HG03439 (cell line): Measurements from ENCODE around the gene SLC6A6.

Experiments
- ATAC-seq: cut with Tn5 transposase; IDR thresholded peaks from one replicate; pipeline ENCODE4 v1.9.1; 2021; ENCODE audit warnings: mild to moderate bottlenecking, moderate library complexity; ENCODE audit not compliant: unreplicated experiment

Gene SLC6A6

DNA sequence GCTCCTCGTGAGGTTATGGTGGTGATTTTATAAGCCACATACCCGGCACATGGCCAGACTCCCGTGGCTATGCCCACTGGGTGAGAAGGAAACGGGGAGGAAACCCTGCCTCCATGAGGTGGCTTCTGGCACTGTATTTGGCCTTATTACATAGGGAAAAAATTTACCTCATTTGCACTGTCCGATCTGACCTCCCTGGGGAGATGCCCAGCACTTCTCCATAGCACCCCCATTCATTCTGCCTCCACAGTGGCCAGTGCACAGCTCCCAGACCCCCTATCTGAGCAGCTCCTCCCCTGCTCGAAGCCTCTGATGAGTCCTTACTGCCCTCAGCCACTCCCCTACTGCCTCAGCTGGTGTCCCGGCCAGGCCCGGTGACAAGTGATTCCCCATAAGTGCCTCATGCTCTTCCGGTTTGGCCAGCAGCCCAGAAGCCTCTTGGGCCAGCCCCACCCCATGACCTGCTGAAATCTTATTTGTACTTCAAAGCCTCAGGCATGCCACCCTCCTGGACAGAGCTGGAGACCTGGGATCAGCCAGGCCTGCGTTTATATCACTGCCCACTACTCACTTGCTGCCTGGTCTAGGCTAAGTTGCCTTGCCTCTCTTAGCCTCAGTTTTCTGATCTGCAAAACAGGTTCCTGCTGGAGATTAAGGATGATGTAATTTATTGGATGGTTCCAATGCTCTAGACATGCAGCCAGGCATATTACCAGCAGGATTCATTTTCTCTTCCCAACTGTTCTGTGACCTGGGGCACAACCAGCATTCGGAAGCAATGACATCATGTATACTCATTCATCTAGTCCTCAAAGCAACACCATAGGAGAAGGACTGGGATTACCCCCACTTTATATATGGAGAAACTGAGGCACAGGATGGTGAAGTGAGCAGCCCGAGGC lies 30.6 kb upstream of the SLC6A6 start:
- ATAC-seq: no peak

DNA sequence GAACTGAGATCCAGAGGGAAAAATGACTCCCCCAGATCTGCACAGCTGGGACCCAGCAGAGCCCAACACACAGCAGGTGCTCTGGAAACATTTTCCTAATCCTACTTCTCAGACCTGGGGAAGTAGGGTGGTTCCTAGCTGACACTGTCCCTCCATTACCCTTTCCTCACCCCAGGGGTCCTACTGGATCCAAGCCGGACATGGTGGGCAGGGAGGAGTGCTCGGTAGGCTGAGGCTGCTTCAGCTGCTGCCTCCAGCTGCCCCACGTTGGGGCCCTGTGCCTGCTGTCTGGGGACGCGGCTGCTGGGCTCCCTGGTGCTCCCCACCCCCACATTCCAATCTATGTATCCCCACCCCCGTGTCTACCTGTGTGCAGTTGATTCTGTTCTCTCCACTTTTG lies 29.8 kb upstream of the SLC6A6 start:
- ATAC-seq: no peak

DNA sequence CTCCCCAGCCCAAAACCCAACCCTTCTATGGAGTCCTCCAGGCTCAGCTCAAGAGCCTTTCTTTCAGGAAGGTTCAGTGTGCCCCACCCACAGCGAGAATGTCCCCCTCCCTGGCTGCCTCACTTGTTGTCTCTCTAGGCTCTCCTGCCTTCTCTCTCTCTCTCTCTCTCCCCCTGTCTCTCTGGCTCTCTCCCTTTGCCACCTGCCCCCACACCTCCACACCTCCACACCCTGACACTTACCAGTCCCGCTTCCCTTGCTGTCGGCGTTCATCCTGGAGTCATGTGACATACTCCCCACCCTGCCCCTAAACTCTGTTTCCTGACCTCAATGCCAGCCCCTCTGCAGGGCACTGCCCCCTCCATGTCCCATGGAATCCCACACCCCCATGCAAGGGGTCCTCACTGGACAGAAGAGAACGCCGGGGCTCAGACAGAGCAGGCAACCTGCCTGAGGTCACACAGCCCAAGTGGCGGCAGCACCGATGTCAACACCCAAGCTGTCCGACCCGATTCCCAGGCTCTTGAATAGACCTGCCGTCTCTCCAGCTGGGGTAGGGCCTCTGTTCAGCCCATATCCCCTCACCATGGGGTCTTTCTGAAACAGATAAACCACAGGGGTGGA lies 28.5 kb upstream of the SLC6A6 start:
- no peak for ATAC-seq

DNA sequence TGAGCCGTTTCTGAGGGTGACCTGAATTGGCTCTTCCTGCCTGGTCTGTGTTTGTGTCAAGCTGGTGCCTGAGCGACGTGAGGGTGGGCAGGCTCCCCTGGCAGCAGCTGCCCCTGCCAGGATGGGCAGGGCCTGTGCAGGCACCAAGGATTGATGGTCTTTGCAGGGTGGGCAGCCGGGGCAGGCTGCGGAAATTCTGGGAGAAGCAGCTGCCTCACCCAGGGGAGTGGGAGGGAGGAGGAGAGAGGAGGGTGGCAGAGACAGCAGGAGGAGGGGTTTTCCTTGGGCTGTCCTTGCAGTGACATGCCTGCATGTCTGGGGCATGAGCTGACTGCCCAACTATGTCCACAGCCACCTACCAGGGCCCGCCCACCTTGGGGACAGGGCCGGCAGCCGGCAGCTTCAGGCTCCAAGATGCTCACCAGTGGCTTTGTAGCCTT lies 27.9 kb upstream of the SLC6A6 start:
- ATAC-seq: no peak

DNA sequence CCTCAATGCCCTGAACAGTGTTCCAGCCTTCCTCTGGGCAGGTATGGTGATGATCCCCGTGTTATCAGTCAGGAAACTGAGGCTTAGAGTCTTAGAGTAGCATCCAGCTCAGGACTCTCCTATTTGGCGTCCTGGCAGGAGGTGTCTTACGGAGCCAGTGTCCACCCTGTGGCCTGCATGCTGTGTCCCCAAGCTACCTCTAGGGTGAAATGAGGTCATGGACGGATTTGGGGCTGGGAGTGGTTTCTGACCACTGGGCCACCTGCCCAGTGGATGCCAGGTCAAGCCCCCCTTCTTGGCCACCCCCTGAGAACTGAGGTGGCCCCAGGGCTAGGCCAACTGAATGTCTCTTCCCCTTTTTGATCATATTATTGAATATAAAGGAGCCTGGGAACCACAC lies 27.2 kb upstream of the SLC6A6 start:
- no peak for ATAC-seq

DNA sequence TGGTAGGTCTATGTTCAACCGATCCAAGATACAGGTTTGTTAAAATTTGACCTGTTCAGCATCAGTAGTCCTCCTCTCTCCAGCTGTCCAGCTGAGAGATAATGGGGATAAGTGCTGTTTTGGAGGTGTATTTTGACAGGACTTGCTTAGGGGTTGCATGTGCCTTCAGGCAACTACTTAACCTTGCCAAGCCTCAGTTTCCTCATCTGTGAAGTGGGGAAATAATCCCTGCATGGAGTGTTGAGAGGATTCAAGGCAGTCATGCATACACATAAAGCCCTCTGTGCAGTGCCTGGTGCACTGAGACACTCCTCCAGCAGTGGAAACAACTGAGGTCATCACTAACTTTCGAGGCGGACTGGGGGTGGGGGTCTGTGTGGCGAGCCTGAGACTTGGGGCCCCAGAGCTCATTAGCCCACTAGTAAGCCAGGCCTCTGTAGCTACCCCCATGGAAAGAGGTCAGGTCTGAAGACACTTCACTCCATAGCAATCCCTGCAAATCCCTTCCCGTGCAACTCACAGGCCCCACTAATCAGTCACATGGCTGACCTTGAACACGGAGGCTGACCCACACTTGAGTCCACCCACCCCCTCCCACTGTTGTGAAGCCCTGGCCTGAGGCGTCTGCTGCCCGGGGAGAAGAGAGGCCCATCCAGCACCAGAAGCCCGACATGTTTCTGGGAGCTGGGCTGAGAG lies 25.9 kb upstream of the SLC6A6 start:
- no peak for ATAC-seq

DNA sequence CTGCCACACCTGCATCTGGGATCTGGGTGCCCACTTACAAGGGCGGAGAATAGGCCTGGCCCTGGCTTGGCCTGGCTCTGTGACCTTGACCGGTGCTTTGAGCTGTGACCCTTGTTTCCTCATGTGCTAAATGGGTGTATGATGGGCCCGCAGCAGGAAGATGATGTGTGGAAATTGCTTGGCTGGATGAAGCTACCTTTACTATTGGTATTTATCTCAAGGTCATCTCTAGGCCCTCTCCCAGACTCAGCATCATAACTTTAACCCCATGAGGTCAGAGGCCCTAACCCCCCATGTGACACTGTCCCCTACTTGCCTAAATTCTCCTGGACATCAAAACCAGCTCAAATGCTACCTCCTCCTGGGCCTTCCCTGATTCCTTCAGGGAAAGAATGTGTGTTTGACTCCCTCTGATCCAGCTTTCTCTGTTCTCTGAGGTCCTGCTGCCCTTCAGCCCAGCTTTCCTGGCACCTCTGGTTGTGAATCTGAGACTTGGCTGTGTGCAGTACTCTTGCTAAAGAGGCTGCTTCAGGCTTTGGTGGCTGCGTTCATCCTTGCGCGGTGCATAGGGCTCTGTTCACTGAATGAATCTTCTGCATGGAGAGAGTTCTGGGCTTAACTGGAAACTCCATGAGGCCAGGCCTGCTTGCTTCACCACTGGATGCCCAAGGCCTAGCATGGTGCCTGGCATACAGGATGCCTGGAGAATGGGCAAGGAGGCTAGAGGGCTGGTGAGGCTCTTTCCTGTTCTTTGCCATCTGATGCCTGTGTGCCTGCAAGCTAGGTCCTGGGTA lies 25.2 kb upstream of the SLC6A6 start:
- ATAC-seq: no peak

DNA sequence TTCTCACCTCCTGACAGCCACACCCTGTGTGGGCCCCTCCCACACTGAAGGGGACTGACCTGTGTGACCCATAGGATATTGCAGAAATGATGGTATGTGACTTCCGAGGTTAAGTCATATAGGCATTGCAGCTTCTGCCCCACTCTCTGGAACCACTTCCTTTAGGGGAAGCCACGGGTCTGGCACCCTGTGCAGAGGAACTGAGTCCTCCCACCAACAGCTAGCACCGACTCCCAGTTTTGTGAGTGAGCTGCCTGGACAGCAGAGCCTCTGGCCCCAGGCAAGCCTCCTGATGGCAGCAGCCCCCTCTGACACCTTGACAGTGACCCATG lies 24.6 kb upstream of the SLC6A6 start:
- ATAC-seq: no peak

DNA sequence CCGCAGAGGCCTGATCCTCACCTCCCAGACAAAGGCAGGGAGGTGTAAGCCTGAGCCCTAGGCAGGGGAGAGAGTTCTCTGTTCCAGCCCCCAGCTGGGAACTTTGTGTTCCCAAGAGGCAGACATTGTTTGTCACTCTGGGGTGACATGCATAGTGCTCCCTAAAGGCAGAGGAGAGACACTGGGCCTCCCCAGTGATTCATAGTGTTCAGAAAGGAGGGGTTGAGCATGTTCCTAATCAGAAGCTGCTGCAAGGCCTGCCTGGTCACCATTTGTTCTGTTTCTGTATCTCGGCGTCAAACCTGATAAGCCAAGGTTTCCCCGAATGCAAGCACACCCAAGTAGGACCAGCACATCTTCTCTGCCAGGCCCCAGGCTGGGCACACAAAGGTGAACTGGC lies 24.0 kb upstream of the SLC6A6 start:
- ATAC-seq: no peak

DNA sequence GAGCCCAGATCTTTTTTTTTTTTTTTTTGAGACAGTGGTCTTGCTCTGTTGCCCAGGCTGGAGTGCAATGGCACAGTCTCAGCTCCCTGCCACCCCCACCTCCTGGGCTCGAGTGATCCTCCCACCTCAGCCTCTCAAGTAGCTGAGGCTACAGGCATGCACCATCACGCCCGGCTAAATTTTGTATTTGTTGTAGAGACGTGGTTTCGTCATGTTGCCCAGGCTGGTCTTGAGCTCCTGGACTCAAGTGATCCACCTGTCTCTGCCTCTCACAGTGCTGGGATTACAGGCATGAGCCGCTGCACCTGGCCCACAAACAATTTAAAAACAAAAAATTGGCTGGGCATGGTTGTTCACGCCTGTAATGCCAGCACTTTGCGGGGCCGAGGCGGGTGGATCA lies 22.6 kb upstream of the SLC6A6 start:
- no peak for ATAC-seq

DNA sequence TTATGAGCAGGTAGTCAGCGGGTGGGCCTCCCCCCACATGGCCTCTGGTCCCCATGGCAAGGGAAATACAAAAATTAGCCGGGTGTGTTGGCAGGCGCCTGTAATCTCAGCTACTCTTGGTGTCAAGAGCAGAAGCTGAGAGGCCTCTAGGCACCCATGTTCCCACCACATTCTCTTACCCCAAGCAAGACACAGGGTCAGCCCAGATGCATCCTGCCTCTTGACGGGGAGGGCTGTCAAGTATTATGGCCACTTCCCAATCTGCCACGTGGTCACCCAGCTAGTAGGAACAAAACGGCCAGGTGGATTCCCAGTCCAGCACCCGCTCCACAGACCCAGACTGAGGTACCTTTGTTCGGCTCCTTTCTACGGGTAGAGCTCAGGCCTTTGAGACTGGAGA lies 16.2 kb upstream of the SLC6A6 start:
- ATAC-seq: no peak

DNA sequence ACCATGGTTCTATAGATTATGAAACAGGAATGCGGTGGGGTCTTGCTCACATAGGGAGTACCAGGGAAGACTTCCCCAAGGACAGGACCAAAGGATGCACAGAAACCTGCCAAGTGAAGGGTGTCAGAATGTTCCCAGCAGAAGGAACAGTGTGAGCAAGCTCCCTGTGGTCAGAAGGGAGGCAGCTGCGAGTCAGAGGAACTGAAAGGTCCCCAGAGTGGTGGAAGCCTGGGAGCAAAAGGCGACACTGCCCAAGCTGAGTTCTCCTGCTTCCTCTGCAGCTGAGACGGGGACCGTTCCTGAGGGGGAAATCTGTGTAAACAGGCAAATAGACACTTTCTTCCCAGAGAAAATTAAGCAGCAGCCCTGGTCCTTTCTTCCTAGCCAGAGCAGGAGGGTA lies 14.2 kb upstream of the SLC6A6 start:
- ATAC-seq: no peak

DNA sequence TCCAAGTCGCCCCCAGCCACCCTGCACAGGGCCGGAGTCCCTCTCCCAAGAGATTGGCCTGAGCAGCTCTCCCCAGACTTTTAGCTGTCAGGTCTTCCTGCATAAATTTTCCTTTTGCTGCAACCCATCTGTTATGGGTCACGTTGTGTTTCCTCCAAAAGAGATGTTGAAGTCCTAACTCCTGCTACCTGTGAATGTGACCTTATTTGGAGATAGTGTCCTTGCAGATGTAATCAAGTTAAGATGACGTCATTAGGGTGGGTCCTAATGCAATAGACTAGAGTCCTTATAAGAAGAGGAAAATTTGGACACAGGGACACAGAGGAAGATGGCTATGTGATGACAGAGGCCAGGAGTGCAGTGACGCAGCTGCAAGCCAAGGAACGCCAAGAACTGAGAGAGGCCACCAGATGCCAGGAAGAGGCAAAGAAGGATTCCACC lies 13.2 kb upstream of the SLC6A6 start:
- no peak for ATAC-seq

DNA sequence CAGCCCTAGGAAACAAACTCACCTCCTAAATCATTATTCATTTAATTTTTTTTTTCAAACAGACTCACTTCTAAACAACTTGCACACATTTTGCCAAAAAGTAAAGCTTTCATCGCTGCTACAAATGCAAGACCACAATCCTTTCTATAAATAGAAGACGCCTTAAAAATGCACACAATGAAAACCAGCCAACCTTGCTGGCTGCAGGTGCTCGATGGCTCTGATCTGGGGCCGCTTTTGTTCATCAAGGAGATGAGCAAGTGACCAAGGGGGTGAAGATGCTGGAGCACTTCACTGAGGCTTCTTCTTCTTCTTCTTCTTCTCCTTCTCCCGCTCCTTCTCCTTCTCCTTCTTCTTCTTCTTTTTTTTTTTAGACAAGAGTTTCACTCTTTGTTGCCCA lies 12.7 kb upstream of the SLC6A6 start:
- ATAC-seq: no peak

DNA sequence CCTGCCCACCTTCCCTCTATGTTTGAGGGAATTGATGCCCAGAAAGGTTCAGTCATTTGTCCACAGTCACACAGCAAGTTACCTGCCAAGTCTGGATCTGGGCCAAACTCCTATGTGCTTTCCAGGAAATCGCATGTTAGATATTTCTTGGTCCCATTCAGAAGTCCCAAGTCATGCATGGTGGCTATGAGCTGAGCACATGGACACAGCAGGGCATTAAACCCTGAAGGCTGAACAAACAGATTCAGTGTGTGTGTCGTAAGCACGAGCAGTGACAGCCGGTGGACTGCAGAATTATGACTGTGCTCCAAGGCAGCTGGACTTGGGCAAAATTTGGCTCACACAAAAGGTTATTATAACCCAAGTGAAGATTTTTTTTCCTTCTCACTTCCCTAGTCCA lies 11.4 kb upstream of the SLC6A6 start:
- no peak for ATAC-seq

DNA sequence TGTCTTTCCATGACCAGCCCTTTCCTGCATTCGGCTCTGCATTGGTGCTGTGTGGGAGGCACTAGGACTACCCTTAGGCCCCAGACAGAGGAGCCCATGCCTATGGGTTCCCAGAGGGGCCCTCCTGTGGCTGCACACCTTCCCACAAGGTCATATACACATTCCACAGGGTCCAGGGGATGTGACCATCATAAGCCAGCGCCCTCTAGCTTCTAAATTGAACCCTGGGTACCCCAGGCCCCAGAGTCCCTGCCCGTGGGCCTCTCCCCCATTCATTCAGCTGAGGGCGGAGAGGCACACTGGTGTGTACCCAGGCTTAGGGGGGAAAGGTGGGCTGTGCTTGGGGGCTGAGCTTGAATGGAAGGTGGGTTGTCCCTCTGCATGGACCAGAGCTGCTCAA lies 10.2 kb upstream of the SLC6A6 start:
- no peak for ATAC-seq

DNA sequence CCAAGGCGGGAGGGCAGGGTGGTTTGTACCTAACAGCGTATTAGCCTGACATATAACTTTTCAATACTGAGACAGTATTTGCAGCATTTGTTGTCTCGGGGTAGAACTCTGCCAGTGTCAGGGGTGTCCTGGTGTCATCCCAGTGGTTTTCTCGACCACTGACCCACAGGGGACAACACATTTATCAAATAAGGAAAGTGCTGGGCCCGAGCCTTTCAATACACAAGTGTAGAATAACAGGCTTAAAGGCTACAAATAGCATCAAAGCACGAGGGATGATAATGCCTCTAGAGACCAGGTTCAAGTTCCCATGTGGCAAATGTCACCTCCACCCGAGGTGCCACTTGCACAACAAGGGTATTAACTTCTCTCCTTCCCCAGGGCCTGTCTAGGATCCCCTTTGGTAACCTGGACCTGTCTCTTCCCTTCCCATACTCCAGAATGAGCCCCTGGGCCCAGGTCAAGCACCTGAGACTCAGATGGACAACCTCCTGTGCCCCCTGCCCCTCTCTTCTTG lies 9.5 kb upstream of the SLC6A6 start:
- ATAC-seq: no peak

DNA sequence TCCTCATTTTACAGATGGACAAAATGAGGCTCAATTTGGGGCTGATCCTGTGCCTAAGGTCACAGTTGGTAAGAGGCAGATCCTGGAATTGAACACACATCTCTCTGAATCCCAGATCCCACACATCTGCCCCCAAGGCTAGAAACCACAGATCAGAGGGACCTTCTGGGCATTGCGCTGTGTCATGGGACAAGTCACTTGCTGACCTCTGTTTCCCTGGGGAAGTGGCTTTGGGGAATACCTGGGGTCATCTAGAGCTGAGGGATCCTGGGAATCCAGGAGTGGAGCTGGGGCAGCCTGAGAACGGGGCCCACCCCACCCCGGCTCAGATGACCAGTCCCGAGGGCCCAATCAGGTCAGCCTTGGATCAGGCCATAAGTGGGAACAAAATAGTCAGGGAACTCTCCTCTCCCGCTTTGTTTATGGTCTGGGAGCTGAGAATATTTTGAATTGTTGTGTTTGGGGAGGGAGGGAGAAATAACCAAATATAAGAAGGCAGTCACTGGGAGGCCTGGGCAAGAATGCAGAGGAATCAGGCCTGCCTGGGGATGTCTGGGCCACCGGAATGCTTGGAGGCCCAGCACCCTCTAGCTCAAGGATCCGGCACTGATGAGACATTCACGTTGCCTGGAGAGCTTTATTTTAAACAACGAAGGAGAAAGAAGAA lies 8.8 kb upstream of the SLC6A6 start:
- ATAC-seq: no peak

DNA sequence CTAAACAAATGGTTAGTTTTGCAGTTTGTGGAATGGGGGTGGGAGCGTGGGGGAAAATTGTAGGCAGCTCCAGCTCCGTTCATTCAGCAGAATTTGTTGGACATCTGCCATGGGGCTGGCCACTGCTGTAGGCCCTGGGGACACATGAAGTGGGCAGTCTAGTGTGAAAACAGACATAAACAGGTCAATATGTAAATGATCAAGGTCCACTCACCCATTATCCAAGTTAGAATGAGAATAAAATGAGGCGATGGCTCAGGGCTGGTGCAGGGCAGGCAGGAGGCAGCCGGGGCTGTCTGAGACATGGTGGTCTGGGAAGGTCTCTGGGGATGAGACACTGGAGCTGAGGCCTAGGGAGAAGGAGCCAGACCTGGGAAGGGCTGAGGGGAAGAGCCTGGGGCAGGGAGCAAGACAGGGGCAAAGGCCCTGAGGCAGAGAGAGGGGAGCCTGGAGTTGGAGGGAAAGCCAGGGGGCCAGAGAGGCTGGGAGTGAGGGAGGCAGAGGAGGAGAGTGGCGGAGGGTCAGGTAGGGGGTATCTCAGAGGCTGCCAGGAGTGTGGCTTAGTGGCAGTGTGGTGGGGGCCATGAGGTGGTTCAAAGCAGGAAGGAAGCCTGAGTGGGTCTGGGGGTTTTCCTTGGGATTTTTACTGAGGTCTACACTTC lies 6.2 kb upstream of the SLC6A6 start:
- no peak for ATAC-seq

DNA sequence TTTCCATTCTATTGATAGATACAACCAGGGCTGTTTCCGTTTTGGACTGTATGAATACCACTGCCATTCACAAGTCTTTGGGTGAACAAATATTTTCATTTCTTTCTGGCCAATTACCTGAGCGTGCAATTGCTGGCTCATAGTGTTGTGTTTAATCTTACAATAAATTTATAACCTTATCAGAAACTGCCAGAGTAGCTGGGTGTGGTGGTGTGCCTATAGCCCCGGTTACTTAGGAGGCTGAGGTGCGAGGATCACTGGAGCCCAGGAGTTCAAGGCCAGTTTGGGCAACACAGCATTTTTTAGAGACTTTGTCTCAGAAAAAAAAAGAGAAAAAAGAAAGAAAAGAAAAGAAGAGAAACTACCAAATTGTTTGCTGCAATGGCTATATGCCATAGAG lies 5.4 kb upstream of the SLC6A6 start:
- ATAC-seq: no peak
